Sigmoid colon (tissue), 4 donors: ENCODE data around the gene CDKL5.

Experiments
- CTCF ChIP-seq, 4 experiments: fragments of 450-650 bp in 3 of 4; fragments of 200-600 bp in 1 of 4; IDR thresholded peaks; one replicate each; pipeline ENCODE4 v1.5.1; 2016 to 2019; ENCODE audit warnings: antibody characterized with exemption in 4 of 4, mild to moderate bottlenecking in 3 of 4, moderate library complexity in 2 of 4
- EP300 ChIP-seq, 4 donors: sonication (generic); formaldehyde crosslinking; IDR thresholded peaks; one replicate each; pipeline ENCODE4 v1.6.1; 2017; ENCODE audit warnings: antibody characterized with exemption in 4 of 4
- POLR2AphosphoS5 ChIP-seq, 4 donors: sonication (generic); formaldehyde crosslinking; IDR thresholded peaks; one replicate each; pipeline ENCODE4 v1.6.1; 2017; ENCODE audit warnings: antibody characterized with exemption in 4 of 4

GRCh38 chrX:18607966-18608365, 182.6 kb downstream of the CDKL5 start:
- no peak for TF ChIP-seq EP300 (IDR thresholded peaks at IDR 0.05)
- TF ChIP-seq CTCF (IDR thresholded peaks at IDR 0.05) = no peak
- no peak for TF ChIP-seq POLR2AphosphoS5 (IDR thresholded peaks at IDR 0.05)
